AG20443 (cell line): ENCODE data around the gene WWOX.

ENCODE experiments used
- DNase-seq: peaks from one replicate; pipeline ENCODE4 v3.0.0; 2012; ENCODE audit warnings: low spot score, mixed read lengths

The WWOX gene

DNA sequence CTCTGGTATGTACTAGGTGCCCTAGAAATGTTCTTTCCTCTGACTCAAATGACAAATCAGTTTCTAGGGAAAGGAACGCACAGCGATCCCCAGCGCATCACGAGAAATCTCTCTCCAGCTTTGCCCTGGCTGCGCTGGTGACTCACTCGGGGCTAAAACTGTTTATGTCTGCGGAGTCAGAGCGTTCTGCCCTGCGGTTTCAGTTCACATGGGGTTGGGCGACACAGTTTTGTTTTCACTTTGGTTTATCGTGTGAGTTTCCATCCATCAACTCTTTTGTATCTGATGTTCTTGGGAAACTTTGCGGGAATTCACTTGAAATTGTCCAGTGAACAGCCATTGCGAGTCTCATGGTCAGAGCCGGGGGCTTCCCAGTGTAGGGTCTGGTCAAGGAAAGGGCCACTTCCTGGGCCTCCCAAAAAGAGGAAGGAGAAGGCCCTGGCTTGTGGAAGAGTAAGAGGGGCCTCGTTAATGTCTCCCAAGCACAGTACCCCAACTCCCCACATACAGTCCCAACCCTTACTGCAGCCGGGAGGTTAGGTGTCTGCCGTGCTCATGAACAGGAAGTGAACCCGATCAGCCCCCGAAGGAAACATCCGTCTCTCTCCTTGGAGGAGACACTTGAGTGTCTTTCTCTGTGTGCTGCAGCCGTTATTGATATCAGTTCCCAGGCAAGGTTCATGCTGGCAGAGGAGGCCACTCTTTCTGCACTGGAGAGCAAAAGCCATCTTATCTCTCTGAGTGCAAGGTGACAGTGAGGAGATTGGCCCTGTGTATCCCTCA is 643.2 kb downstream of the WWOX start:
- DNase-seq, result no peak

DNA sequence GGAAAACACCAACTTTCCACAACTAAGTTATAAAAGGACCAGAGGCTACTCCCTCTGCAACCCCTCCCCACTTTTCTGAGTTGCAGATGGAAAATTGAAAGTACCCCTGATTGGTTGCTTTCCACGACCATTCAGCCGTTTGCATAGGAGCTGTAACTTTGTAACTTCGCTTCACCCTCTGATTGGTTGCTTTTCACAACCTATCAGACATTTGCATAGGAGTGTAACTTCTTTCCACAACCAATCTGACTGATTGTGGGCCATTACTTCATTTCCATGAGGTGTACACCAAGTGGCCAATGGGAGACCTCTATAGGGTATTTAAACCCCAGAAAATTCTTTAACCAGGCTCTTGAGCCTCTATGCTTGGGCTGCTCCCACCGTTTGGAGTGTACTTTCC is 644.1 kb downstream of the WWOX start:
- DNase-seq, result no peak

DNA sequence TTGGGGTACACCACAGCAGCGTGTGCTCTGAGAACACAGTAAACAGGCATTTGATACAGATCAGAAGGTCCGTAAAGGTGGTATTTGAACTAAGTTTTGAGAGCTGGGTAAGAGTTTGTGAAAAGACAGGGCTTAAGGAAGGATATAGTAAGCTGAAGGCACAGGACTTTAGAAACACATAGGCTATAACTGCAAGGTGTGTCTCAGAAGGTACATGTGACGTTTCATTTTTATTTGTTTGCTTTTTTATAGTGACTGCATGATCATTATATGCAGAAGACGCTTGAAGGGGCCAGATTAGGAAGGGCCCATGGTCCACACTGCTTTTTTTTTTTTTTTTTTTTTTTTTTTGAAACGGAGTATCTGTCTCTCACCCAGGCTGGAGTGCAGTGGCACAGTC is 644.6 kb downstream of the WWOX start:
- no peak for DNase-seq

DNA sequence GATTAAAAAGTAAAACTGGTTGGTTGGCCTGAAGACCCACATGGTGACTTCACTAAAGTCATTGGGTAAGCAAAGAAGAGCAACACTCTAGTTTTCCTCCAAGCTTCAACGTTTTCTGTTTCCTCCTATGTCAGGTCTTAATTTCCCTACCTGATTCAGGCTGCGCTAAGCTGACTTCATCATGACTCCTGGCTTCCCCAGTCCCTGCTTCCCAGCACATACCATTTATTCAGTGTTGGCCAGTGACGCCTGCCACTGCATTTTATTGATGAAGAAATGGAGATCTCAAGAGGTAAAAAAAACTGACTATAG is 645.3 kb downstream of the WWOX start:
- no peak for DNase-seq

DNA sequence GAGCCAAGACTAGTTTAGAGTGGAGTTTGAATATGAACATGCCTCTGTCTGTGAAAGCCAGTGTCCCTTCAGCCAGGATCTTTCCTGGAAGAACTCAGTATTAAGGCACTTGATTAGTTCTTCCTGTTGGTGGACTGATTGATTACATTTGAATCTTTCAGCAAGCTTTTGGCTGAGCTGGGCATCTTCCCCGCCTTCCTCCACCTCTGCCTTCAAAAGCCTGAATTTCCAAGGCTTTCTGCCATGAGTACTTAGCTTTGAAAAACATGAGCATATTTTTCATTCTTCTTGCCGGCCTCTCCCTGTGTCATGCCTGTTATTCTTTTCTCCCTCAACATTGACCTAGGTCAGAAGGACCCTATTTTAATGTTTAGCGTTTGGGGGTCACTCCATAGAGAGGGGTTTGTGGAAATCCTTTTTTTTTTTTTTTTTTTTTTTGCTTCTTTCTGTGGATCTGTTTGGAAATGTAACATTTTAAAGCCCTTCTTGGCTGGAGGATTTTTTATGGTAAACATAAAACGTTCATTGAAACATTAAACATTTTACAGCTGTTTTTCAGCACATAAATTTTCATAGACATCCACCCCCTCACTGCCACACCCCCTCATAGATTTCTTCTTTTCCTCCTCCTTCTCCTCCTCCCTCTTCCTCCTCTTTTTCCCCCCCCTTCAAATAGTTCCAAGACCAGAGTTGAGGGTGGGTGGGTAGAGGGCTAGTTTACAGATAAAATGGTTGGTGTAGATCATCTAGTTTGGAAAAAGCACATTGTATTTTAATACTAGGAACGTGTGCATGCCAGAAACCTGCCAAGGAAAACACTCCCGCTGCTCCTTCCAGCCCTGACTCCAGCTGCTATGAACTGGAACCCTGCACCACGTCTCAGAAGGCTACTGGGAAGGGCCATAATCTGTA is 645.9 kb downstream of the WWOX start:
- no peak for DNase-seq

DNA sequence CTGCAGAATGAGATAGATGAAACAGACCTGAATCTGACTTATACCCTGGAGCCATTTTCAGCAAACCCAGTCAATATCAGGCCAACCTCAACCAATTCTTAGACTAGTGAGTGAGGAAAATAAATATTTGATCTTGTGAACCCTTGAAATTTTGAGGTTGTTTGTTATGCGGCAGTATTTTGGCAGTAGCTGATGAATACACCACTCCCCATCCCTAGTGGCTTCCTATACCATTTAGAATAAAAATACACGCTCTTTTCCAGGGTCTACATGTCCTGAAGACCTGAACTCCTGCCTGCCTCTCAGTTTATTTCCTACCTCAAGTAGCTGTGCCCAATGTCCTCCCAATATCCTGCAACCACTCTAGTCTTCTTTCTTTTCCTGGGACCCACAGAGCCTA is 647.3 kb downstream of the WWOX start:
- no peak for DNase-seq

DNA sequence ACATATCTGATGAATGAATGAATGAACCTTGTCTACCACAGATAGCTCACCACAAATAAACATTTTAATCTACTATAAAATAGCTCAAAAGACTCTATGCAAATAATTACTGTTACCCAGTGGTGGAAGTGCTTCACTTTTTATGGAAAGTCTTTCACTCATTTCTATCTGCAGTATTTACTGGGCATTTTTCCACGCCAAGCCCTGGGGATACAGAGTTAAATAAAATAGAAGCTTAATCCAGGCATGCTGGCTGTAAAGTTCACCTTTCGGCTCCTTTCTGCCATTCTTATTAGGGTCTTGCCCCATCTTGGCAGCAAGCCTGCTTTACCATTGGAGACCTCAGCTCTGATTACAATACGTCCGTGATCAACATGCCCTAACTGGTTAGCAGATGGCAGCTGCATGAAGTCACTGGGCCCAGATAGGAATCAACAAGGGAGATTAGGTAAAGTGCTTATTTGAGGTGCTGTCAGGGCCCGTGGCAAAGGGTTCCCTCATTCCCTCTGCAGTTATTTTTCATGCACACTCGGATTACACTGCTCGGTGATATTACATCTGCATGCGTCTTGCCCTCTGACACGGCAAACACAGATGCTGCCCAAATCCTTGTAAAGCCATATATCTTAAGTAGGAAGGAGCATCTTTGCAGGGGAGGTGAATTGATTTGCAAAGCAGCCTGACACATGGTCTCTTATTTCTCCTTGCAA is 648.9 kb downstream of the WWOX start:
- DNase-seq, result no peak

DNA sequence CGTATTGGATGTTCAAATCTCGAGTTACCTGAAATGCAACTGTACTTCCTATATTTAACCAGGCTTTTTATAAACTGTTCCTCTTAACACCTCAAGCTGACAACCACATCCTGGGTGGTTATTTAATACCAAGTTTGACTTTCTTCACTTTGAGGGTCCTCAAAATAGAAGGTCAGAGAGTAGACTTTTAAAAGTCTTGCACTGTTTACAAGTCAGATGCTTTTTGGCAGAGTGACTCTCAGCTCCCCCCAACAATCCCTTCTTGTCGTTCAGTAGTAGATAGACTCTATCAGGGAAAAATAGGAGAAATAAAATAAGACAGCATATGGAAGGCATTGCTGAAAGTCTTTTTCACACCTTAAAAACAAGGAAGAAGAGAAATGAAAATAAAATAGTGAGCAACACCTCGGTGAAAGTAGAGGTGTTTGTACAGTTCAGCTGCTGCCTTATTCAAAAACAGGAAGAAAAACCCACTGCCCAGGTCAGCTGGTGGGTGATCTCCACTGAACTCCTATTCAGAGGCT is 650.4 kb downstream of the WWOX start:
- no peak for DNase-seq

DNA sequence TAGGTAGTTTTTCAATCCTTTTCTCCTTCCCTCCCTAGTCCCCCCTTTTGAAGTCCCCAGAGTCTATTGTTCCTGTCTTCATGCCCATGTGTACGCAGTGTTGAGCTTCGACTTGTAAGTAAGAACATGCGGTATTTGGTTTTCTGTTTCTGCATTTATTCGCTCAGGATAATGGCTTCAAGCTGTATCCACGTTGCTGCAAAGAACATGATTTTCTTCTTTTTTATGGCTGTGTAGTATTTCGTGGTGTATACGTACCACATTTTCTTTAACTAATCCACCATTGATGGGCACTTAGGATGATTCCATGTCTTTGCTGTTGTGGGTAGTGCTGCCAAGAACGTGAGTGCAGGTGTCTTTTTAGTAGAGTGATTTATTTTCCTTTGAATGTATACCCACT is 651.2 kb downstream of the WWOX start:
- no peak for DNase-seq

DNA sequence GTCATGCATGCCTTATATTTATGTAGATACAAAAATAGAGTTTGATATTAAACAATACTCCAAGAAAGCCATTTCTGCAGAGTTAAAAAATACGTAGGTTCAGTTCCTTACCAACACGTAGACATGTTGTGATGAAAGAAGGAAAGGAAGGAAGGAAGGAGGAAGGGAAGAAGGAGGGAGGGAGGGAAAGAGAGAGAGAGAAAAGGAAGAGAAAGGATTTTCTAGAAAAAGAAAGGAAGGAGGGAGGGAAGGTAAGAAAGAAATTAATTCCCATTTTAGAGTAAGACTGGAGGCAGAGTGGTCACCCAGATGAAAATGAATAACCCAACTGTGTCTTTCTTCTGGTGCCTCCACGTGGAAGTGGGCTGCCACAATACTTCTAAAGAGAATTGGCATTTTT is 652.1 kb downstream of the WWOX start:
- DNase-seq, result no peak

DNA sequence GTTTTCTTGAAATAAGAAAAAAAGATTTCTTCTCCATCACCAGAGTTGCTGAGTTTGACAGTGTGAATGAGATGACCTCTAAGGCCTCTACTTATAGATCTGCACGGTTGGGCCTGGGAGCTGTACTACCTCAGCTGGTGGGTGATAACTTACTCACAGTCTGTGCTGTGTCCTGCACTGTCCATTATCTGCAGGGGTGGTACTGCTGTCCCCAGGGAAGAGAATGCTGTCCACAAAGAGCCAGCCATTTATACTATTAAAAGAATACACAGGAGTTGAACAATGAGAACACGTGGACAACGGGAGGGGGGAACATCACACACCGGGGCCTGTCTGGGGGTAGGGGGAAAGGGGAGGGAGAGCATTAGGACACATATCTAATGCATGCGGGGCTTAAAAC is 655.3 kb downstream of the WWOX start:
- DNase-seq, result no peak

DNA sequence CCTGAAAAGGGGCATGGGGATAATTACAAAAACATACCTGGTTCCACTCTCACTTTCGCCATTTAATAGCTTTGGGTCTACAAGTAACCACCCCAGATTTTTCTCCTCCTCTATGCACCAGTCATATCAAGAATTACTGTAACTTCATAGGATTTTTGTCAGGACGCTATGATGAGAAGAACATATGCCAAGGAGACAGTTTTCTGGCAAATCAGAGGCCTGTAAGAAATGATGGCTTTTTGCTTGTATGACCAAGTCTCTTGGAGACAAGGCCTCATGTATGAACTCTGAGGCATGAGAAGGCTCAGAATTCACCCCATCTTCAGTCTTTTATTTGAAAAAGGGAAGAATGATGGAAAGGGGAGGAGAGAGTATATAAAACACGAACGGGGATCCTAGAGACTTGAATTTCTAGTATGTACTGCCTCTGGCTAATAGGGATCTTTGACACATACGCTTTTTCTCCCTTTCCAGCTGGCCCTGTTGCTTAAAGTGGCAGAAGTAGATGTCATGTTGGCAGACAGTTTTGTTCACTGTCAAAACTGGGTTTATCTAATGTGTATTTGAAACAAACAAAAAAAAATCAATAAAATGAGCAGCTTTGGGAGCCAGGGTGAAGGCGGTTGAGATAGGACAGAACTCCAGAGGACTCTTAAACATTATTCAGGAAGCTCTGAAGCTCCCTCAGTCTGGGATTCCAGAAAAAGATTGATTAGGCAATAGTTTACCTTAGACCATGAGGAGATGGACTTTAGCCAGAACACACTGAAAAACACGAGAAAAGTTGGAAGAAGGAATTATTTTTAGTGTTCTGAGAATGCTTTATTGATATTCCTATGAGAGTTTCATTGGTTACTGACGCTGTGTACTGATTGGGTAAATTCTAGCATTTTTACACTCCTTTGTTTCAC is 656.6 kb downstream of the WWOX start:
- DNase-seq, result no peak

DNA sequence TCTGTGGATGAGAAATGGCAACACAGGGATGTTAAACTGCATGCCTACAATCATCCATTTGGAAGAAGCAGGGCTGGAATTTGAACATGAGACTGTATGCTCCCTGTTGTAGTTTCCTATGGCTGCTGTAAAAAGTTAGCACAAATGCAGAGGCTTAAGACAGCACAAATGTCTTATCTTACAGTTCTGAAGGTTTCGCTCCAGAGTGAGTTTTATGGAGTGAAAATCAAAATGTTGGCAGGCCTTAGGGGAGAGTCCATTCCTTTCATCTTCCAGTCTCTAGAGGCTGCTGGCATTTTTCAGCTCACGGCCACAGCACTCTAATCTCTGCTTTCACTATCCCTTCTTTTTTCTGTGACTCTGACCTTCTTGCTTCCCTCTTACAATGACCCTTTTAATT is 660.1 kb downstream of the WWOX start:
- DNase-seq, result no peak

DNA sequence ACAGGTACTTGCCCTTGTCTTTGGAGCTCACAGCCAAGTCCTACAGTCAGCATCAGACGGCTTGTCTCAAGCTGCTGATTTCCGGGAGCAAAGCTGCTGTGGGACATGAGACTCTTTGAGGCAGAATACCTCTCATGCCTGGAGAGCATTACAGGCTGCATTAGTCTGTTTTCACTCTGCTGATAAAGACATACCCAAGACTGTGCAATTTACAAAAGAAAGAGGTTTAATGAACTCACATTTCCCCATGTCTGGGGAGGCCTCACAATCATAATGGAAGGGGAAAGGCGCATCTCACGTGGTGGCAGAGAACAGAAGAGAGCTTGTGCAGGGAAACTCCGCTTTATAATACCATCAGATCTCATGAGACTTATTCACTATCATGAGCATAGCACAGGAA is 661.2 kb downstream of the WWOX start:
- DNase-seq, result no peak

DNA sequence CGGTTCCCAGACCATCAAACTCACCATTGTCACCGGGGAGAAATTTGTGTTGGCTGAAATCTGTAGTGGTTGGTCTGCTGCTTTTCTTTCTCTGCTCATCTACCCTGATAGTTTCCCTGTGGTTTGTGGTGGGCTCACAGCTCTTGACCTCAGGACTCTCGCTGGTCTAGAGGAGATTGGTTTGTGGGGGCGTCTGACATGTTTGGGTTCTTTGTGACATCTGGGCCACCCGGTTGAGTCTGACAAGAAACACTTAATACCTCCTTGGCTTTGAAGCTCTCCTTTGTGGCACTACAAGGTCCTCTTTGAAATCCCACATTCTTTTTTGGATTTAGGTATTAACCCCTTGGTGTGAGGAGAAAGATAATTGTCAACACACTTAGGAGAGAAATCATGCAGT is 662.0 kb downstream of the WWOX start:
- no peak for DNase-seq

DNA sequence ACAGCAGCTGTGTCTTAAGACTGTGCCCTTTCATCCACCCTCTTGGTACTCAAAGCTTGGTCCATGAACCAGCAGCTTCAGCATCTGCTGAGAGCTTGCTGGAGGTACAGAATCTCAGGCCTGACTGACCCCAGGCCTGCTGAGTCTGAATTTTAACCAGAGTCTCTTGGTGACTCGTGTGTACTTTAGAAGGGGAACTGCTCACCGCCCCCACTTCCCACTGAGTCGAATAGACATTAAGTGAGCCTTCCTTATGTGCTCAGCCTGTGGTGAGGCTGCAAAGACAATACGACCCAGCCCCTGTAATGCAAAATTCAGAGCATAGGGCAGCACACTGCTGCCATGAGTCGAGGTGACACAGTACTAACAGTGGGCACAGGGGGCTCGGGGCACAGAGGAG is 662.8 kb downstream of the WWOX start:
- no peak for DNase-seq

DNA sequence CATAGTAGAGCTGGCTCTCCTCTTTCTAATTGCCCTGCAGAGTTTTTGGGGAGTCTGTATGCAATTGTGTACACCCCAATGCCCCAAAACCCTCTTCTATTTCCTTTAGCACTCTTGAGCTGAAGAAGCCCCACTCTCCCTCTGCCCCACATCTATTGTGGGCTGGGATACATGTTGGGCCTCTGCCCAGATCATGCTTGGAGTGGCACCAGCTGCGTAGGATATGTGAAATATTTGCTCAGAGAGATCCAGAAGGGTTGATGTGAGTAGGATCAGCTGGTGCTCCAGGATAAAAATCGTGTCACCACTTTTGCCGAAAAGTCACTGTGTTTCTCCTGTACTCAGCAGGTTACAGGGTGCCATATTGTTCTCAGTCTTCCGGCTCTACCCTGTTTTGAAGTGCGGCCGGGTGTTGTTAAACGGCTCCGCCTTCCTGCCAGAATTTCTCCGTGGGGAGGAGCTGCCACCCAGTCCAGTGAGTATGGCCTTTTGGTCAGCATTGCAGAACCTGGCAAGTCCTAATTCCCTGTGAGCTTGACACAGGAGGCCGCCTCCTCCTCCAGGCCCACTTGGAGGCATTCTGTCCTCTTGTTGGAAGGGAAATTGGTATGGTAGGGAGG is 664.5 kb downstream of the WWOX start:
- no peak for DNase-seq

DNA sequence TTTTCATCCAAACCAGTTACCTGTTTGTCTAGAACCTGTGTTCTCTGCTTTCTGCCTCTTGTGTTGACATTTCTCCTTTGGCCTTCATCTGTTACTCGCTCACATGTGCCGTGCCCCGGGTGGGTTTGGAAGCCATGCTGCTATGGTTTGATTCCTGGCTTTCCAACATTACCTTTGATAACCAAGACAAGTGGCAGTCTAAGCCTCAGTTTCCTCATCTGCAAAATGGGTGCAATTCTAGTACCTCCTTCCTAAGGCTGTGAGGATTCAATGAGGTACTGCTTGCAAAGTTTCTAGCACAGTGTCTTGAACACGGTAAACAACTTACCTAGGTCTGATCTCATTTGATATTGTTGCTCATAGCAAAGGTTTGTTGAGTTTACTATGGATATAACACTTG is 665.0 kb downstream of the WWOX start:
- DNase-seq, result no peak

DNA sequence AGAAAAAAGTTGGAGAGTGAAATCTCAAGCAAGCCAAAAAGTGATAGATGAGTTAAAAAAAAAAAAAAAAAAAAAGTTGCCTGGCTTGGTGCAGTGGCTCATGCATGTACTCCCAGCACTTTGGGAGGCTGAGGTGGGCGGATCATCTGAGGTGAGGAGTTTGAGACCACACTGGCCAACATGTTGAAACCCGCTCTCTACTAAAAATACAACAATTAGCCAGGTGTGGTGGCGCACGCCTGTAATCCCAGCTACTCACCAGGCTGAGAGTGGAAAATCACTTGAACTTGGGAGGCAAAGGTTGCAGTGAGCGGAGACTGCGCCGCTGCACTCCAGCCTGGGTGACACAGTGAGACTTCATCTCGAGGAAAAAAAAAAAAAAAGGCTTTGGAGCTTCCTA is 668.8 kb downstream of the WWOX start:
- DNase-seq, result no peak

DNA sequence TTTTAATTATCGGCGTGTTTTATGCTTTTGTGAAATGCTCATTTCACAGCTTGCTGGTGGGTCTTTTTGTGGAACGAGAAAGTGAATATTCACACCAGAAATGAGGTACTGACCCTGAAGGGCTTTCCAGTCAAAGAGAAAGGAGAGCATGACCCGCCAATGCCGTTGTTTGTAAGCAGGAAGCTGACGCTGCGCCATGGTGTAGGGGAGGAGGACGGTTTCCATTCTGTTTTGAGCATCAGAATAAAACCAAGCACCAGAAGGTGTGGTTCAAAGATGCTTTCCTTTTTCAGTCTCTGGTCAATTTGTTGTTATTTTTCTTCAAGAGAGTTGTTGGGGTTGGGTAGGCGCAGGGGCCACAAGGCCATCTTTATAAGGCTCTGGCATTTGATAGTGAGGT is 669.3 kb downstream of the WWOX start:
- DNase-seq, result no peak
